Activated CD4-positive, CD25-positive, alpha-beta regulatory T cell (primary cell): ENCODE measurements around the gene HLF.

Source experiments
- DNase-seq, 4 experiments: peaks; one replicate each; lab custom pipeline; 2025; lab: John Stamatoyannopoulos, UW

Gene HLF

DNA sequence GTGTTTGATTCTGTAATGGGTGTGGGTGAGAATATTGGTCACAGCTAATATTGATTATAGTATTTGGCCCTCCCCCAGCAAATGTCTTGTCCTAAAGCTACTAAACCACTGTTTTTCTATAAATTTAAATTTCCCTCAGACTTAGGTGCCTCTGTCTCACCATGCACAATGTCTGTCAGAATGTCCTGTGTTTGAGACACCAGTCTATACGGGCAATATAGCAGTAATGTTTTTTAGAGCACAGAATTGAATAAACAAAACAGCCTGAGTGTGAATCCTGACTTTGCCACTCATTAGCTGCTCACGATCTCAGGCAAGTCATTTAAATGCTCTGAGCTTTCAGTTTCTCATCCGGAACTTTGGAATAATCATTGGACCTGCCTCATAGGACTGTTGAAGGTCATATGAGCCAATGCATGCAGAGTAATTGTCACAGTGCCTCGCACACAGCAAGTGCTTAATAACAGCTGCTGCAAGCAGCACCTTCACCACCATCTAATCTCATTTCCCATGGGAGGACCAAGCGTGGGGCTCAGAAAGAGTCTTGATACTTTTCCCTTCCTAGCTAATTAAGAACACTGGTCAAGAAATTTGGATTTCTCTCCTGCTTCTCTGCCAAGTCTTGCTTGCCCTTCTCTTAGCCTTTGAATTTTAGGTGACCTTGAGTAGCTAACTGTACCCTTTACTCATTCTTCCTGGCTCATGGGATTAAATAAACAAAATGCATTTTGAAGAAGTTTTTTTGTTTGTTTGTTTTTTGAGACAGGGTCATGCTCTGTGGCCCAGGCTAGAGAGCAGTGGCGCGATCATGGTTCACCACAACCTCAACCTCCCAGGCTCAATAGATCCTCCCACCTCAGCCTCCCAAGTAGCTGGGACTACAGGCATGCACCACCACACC is 9.8 kb downstream of the HLF start:
- no peak for DNase-seq

DNA sequence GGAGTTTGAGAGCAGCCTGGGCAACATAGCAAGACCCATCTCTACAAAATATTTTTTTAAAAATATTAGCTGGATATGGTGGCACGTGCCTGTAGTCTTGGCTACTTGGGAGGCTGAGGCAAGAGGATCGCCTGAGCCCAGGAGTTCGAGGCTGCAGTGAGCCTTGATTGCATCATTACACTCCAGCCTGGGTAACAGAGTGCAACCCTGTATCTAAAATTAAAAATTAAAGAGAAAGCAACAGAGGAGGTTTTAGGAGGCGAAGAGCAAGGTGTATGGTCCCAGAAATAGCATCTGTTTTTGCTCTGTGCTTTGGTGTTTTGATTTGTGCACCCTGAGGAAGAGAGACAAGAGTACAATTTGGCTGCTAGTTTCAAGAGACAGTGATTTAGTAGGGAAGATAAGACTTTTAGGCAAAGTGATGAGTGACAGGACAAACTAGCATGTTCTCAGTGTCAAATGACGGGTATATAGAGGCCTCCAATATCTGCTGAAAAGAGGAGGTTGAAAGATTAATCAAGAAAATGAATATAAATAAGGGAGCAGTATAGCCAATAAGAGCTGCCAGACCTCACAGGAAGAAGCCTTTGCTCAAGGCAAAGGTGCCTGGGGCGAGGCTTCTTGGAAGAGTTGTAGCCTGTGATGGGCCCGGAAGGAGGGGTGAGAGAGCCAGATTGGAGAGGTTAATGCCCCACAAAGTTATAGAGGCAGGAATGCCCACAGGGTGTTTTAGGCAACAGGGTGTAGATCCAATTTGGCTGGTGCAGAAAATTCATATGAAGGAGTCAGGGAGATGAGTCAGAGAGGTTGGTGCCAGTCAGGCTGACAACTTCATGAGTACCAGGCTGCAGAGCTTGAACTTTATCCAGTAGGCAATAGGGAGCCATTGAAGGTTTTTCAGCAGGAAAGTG is 11.4 kb downstream of the HLF start:
- no peak for DNase-seq

DNA sequence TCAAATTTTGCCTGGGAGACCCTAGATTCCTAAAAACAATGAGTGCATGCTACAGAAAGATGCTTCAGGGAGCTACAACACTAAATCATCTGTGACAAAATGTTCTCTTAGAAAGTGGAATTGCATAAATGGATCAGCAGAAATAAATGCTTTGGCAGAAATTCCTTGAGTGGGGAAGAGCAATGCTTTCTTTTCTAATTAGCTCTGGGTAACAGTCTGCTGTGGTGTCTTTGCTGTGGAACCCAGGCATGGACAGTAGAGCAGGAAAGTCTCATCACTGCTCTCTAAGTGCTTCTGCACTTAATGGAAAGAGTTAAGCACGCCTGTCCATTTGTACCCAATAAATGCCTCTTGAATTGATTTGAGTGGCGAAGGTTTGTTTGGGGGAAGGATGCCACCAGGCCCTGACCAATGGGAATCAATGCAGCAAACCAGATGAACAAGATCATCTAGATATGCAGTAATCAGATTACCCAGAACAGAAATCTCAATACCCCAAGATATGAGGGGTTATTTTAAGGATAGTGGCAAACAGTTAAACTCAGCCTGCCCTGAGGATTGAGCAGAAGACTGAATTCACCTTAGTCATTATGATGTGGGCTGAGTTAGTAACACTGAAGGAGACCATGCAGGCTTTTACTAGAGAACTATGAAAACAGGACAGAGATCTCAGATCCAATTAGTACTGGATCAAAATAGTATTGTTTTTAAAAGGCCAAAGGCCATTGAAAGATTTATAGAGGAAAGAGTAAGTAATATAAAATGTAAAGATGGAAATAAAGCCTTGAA is 13.6 kb downstream of the HLF start:
- no peak for DNase-seq

DNA sequence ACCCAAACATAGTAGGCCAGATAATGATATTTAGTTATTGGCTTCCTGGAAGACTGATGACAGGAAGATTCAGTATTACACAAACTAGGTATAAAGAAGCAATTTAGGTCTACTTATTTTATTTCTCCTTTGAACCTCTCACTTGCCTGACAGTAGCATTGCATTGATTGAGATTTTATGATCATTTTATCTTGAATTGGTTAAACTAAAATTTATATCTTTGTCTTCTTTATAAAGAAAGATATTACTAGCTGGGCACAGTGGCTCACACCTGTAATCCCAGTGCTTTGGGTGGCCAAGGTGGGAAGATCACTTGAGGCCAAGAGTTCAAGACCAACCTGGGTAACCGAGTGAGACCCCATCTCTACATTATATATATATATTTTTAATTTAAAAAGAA is 14.4 kb downstream of the HLF start:
- no peak for DNase-seq

DNA sequence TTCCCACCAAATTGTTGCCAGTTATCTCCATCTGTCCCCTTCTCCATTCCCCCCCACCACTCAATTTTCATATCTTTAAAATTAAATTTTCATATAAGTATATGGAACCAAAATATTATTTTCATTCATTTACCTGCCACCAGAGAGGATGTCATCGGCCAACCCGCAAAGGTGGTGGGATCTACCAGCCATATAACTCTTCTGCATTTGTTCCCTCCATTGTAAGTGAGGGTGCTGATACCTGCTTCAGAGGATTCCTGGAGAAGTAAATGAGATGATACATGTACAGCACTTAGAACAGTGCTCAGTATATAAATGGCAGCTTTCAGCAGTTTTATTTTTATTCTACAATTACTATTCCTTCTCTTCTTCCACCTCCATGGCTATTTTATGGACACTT is 15.0 kb downstream of the HLF start:
- DNase-seq, result no peak

DNA sequence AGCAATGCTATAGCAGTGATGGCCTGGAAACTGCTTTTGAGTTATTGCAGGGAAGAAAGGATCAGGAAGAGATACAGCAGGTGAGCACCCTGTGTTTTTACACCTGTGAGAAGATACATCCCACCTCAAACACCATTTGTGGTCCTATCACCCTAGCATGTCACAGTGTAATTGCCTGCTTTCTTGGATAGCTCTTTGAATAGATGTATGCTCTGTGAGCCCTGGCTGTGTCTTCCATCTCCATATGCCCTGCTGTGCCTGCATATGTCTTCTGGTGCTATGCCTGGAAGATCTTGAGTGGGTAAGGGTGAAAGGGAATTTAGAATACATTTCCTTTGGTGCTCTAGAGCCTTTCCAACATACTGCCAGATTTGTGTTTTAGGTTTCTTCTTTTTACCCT is 15.5 kb downstream of the HLF start:
- no peak for DNase-seq

DNA sequence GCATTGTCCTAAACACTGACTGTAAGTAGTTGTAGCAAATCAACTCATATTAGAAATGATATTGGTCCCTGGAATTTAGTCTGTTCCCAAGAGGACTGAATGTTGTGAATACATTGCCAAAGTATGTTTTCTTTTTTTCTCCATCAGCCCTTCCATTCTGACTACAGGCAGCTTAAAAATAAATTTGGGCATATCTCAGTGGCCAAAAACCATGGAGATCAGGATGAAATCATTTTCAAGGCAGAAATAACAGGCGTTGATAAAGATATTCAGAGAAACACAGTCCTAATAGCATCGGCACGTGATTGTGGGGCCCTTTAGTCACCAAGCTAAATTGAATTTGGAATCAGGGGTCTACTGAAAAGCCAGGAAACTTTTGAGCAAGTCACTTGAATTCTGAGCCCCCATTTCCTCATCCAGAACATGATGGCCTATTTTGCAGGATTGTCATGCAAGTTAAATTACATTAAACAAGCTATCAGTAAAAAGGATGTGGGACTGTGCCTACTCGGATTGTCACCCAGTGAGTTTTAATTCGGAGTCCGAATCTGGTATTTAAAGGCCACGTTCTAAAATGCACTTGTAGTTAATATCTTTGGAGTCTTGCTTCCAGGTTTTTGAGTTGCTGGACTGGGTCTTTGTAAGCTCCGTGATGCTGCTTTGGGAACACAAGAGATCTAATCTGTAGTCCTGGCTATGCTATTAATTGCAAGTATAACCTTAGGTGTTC is 17.1 kb downstream of the HLF start:
- no peak for DNase-seq

DNA sequence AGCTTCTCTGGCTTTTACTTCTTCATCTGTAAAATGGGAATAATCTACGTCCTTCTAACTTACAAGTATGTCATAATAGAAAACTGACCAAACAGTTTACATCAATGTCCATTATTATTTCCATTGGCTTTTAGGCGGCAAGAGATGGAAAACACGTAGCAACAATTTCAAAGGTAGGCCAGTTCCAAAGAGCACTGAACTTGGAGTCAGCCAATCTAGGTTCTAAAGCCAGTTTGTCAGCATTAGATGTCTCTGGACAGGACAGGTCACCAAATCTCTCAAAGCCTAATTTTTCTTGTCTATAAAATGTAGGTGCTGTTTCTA is 17.6 kb downstream of the HLF start:
- no peak for DNase-seq

DNA sequence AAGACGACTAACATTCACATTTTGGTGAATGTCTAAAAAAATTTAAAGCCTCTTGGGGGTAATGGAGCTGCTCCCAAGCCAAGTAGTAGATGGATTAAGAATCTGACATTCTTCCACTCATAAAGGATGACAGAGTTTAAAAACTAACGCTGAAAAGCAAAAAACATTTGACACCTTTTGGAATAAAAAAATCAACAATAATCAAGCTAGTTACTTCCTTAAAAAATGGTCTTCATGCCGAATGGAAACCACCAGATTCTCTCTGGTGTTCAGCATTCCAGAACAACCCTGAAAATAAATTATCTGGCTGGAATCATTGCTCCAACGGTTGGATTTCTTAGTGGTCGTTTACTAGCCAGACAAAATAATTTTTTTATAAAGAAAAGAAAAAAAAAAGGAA is 18.0 kb downstream of the HLF start:
- no peak for DNase-seq

DNA sequence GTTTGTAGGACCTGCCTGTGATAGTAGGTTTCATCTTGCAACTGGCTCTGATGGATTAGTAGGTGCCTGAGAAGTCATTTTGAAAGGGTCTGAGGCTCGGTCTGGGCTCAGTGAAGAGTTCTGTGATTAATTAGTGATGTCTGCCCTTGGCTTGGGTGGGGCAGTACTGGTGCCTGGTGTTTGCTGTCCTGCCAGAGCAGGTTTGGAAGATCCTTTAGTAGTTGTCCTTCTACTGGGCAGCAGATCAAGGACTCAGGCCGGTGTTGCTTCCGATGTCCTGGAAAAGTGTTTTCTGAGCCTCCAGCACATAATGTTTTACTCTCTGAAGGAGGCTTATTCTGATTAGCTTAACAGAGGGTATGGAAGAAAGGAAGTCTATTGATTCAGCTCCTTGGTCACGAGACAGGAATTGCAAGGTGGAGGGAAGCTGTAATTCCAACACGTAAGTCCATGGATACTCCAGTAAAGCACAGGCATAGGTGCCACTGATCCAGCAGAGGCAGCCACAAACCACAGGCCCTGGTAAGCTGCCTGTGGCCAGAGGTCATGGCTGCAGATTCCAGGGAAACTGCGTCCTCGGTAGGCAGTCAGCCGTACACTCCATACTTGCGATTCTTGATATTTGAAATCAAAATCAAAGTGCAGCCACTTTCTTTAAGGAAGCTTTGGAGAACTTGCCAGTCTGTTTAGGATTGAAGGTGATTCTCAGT is 18.7 kb downstream of the HLF start:
- DNase-seq, result no peak

DNA sequence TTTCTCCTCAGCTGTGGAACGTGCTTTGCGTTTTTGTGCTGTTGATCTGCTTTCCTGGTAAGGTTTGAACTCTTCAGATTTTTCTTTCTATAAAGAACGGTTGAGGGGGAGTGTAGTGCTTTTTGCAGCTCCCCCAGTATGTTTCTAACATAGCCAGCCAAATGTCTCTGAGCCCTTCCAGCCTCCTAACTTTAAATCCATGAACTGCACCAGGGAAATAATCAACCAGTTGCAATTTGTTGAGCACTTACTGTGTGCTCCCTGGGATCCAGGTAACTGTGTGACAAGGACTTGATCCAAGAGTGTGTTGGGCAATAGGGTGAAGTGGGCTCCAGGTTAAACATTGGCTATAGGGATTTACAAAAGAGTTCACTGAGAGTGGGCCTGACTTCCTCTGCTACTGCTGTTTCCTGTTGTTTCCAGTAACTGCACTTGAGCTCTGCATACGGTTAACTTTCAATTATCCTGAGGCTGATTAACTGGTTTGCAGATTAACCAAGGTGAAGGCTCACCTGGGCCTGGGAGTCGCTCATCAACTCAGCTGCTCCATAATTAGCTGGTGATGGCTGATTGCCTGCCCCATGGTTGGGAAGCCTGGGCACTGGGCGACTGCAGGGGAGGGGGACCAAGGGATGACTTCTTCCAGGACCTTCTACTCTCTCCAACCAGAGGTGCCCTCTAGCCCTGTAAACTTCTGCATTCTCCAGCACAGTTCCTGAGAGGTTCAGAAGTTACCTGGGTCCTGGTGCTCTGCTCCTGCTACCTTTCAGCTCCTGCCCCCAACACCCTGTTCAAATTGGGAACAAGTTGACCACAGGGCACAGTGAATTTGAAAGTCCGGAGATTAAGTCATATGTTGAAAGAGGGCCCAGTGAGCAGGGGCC is 19.5 kb downstream of the HLF start:
- DNase-seq, result no peak

DNA sequence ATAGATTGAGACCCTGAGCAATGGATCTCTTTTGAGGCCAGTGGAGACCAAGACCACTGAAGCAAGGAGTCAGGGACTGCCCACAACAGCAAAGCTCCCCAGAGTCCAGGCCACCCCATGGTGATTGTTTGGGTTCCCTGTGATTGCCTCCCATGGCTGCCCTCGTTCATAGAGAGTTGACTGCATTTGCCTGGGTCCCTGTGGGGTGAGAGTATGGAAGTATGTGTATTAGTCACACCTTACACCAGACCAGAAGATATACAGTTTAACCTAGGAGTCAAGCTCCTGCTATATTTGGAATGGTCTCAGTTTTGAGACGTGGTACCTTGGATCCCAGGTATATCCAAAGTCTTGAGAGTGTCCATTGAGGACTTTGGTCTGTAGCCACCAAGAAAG is 20.2 kb downstream of the HLF start:
- DNase-seq, result no peak

DNA sequence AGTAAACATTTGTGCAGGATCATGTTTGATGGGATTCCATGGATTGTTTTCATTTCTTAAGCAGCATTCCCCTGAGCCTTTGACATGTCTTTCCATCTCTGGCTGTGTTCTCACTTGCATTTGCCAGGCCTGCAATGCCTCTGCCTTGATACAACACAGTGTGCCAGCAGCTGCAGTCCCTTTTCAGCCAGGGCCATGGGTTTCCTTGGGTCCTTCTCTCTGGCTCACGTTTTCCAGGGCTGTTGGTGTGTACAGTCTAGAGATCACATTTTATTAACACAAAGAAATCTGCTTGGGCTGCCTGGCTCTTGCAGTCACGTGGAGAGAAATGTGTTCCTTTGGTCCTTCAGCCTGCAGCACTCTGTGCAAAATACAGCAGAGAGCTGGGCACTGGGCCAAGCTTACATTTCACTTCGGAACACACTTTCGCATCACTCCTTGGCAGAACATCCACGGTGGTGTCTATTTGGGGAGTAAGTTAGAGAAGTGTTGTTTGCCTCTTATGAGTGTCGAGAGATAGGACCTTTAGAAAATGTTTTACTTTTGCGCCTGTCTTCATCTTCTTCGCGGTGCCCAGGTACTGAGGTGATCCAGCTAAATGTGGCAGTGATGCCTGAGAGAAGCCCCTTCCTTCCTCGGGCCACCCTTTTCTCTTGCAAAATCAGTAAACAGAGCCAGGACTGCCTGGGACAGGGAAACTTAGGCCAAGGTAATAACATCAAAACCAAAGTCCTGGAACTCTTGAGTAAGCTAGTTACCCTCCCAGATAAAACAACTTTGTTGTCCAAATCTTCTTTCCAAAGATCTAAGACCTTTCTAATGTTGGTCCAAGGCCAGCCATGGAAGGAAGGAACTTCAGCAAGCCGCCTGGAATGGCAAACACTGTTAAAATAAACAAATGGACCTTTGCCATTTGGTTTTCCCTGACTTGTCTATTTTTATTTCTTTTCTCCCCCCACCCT is 20.9 kb downstream of the HLF start:
- DNase-seq, result no peak

DNA sequence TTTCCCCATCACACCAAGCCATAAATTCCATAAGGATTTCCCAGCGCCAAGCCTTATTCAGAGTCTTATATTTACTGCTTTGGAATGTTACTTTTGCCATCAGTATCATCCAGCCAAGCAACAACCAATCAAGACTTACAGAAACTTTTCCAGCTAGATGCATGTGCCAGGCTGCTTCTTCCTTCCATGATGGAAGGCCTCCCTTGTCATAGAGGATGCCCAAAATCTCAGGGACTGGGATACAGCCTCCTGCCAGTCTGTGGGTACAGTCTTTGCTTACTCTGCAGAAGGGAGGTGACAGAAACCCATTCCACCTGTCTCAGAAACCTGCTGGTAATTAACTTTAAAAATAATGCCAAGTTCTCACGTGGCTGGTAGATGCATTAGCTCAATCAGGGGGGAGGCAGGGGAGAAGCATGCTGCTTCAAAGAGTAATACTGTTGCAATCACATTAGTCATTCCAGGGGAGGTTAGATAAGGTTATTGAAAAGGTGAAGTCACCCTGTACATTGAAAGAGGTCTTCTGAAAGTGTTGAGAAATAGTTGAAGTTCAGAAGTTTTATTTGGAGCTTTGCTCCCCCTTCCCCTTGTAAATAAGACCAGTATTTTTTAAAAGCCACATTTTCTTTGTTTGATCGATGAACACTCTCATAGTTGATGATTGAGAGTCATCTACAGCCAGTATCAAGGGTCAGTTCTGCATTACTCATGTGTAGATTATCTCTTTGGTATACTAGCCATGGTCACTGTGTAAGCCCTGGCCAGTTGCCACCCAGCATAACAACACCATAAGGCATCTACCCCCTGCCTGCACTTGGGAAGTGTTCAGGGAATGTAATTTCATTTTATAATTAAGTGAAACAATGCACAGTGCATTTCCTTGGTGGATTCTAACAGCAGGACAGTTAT is 22.2 kb downstream of the HLF start:
- no peak for DNase-seq

DNA sequence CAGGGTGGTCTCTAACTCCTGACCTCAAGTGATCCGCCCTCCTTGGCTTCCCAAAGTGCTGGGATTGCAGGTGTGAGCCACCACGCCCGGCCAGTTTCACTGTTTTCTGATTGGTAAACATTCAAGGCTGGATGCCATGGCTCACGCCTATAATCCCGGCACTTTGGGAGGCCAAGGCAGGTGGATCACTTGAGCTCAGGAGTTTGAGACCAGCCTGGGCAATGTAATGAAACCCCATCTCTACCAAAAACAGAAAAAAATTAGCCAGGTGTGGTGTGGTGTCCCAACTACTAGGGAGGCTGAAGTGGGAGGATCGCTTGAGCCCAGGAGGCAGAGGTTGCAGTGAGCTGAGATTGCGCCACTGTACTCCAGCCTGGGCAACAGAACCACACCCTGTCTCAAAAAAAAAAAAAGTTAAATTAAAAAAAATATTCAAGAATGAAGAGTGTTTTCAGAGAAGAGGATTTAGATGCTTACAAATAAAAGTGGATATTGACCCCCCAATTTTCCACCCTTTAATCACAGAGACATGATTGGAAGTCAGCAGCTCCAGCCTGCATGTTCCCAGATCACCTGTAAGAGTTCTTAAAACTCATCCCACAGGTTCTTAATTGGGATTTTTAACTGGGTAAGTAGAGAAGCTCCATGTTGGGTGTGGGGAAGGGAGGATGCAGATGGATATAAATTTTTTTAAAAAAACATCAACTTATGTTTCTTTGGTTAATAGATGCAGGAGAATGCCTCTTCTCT is 23.8 kb downstream of the HLF start:
- DNase-seq, result no peak

DNA sequence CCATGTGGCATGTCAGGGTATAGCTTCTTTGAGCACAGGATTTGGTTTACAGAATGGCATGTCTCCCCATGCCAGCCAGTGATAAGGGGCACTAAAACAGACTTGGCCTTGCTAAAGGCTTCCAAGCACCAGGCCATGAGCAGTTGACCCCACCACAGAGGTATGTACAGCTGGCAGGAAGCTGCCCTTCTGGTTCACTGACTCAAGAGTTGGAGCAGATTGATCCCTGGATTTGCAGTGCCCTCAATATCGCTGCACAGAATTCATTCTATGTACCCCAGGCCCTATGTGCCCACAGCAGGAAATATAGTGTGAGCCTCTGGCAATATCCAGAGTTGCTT is 24.3 kb downstream of the HLF start:
- no peak for DNase-seq

DNA sequence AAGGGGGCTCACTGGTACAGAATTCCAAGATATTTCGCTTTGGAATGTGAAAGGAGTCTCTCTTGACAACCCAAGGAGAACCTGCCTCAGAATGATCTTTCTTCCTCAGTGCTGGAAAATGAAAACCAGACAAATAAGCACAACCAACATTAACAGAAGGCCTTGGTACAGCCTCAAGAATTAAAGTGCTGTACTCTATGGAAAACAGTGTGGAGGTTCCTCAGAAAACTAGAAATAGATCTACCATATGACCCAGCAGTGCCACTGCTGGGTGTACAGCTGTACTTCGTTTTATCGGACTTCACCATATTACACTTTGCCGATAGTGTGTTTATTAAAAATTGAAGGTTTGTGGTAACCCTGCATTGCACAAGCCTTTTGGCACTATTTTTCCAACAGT is 25.2 kb downstream of the HLF start:
- DNase-seq, result no peak
